H9 (cell line): ENCODE measurements around the gene PFKP. TPM values are rescaled to one million over a fixed set of nuclear protein-coding genes. Genes with fewer than 3 reads are reported as not detected.

Source experiments
- DNase-seq: peaks from one replicate; pipeline ENCODE4 v3.0.0-alpha.2; 2017
- H2AFZ ChIP-seq: one replicate; pipeline ENCODE4 v1.6.1; 2013; ENCODE audit warnings: mild to moderate bottlenecking, low read length, control low read depth, moderate library complexity
- H2AK5ac ChIP-seq: 2 replicates; pipeline ENCODE4 v1.6.1; 2013; ENCODE audit warnings: low read length, control low read depth, mixed read lengths; ENCODE audit not compliant: insufficient read length
- H2BK120ac ChIP-seq: one replicate; pipeline ENCODE4 v1.6.1; 2013; ENCODE audit warnings: low read depth, mild to moderate bottlenecking, low read length, control low read depth, inconsistent platforms; ENCODE audit not compliant: poor library complexity, severe bottlenecking
- H2BK12ac ChIP-seq: 2 replicates; pipeline ENCODE4 v1.6.1; 2013; ENCODE audit warnings: low read length, control low read depth, mixed read lengths, low read depth; ENCODE audit not compliant: insufficient read length
- H2BK15ac ChIP-seq: 2 replicates; pipeline ENCODE4 v1.6.1; 2013; ENCODE audit warnings: low read depth, low read length, control low read depth
- H2BK20ac ChIP-seq: one replicate; pipeline ENCODE4 v1.6.1; 2013; ENCODE audit warnings: low read depth, mild to moderate bottlenecking, low read length, control low read depth, inconsistent platforms; ENCODE audit not compliant: poor library complexity, severe bottlenecking
- H2BK5ac ChIP-seq: 2 replicates; pipeline ENCODE4 v1.6.1; 2013; ENCODE audit warnings: low read length, control low read depth, mixed read lengths; ENCODE audit not compliant: insufficient read length
- H3K14ac ChIP-seq: 2 replicates; pipeline ENCODE4 v1.6.1; 2013; ENCODE audit warnings: low read length, control low read depth; ENCODE audit not compliant: insufficient read depth
- H3K18ac ChIP-seq: 2 replicates; pipeline ENCODE4 v1.6.1; 2013; ENCODE audit warnings: low read depth, mild to moderate bottlenecking, mixed read lengths, low read length, control low read depth; ENCODE audit not compliant: insufficient read length
- H3K23ac ChIP-seq: 2 replicates; pipeline ENCODE4 v1.6.1; 2013; ENCODE audit warnings: low read length, control low read depth, mixed read lengths, low read depth; ENCODE audit not compliant: insufficient read length
- H3K23me2 ChIP-seq: 2 replicates; pipeline ENCODE4 v1.6.1; 2013; ENCODE audit warnings: low read depth, mild to moderate bottlenecking, mixed read lengths, low read length, control low read depth; ENCODE audit not compliant: insufficient read length, poor library complexity, severe bottlenecking
- H3K27ac ChIP-seq: 2 replicates; pipeline ENCODE4 v1.5.1; 2013; ENCODE audit warnings: low read length, control low read depth, mixed read lengths, low read depth; ENCODE audit not compliant: insufficient read length
- H3K27me3 ChIP-seq: 2 replicates; pipeline ENCODE4 v1.6.1; 2013; ENCODE audit warnings: low read length, control low read depth, inconsistent platforms; ENCODE audit not compliant: insufficient read depth
- H3K4ac ChIP-seq: 2 replicates; pipeline ENCODE4 v1.6.1; 2013; ENCODE audit warnings: low read depth, mild to moderate bottlenecking, control low read depth, inconsistent platforms, low read length, moderate library complexity
- H3K4me1 ChIP-seq: 2 replicates; pipeline ENCODE4 v1.6.1; 2013; ENCODE audit warnings: low read length, control low read depth, inconsistent platforms; ENCODE audit not compliant: insufficient read depth
- H3K4me2 ChIP-seq: 2 replicates; pipeline ENCODE4 v1.6.1; 2013; ENCODE audit warnings: low read length, control low read depth, mixed read lengths; ENCODE audit not compliant: insufficient read length, insufficient read depth
- H3K56ac ChIP-seq: 2 replicates; pipeline ENCODE4 v1.6.1; 2013; ENCODE audit warnings: low read depth, mild to moderate bottlenecking, mixed read lengths, low read length, control low read depth; ENCODE audit not compliant: insufficient read length
- H3K79me1 ChIP-seq: 2 replicates; pipeline ENCODE4 v1.6.1; 2013; ENCODE audit warnings: low read depth, mild to moderate bottlenecking, moderate library complexity, low read length, control low read depth, inconsistent platforms; ENCODE audit not compliant: insufficient read depth, poor library complexity, severe bottlenecking
- H3K79me2 ChIP-seq: 2 replicates; pipeline ENCODE4 v1.6.1; 2013; ENCODE audit warnings: low read length, control low read depth, inconsistent platforms; ENCODE audit not compliant: insufficient read depth
- H3K9ac ChIP-seq: 2 replicates; pipeline ENCODE4 v1.6.1; 2013; ENCODE audit warnings: low read length, control low read depth, mixed read lengths; ENCODE audit not compliant: insufficient read length; ENCODE audit errors: extremely low read depth
- H3K9me3 ChIP-seq: one replicate; pipeline ENCODE4 v1.6.1; 2013; ENCODE audit warnings: low read depth, low read length, inconsistent platforms; ENCODE audit not compliant: control insufficient read depth
- H3T11ph ChIP-seq: one replicate; pipeline ENCODE4 v1.6.1; 2013; ENCODE audit warnings: mild to moderate bottlenecking, low read length, control low read depth, inconsistent platforms
- H4K20me1 ChIP-seq: one replicate; pipeline ENCODE4 v1.6.1; 2013; ENCODE audit not compliant: control insufficient read depth, insufficient read length, insufficient read depth
- H4K5ac ChIP-seq: 2 replicates; pipeline ENCODE4 v1.6.1; 2013; ENCODE audit warnings: low read depth, mild to moderate bottlenecking, mixed read lengths, low read length, control low read depth; ENCODE audit not compliant: insufficient read length
- H4K8ac ChIP-seq: replicated peaks from 2 replicates; pipeline ENCODE4 v1.6.1; 2013; ENCODE audit warnings: low read length, control low read depth, mixed read lengths, low read depth; ENCODE audit not compliant: insufficient read length
- H4K91ac ChIP-seq: 2 replicates; pipeline ENCODE4 v1.6.1; 2013; ENCODE audit warnings: low read depth, mild to moderate bottlenecking, moderate library complexity, mixed read lengths, low read length, control low read depth; ENCODE audit not compliant: insufficient read length
- H3K27ac Mint-ChIP-seq, 3 experiments: 2 replicates in 2 of 3; 3 replicates in 1 of 3; pipeline ENCODE4 v1.8.0; 2020 to 2021; ENCODE audit warnings: mixed read lengths in 3 of 3, mild to moderate bottlenecking in 1 of 3, moderate library complexity in 1 of 3
- H3K27me3 Mint-ChIP-seq: 2 replicates; pipeline ENCODE4 v1.8.0; 2021; ENCODE audit warnings: low read depth, mild to moderate bottlenecking, moderate library complexity, mixed read lengths
- H3K36me3 Mint-ChIP-seq, 3 experiments: 2 replicates in 2 of 3; 3 replicates in 1 of 3; pipeline ENCODE4 v1.8.0; 2020 to 2021; ENCODE audit warnings: low read depth in 3 of 3, mixed read lengths in 3 of 3; ENCODE audit not compliant: insufficient read depth in 1 of 3
- H3K4me1 Mint-ChIP-seq, 2 experiments: 2 replicates each; pipeline ENCODE4 v1.8.0; 2020; ENCODE audit warnings: mixed read lengths in 2 of 2
- H3K4me3 Mint-ChIP-seq, 2 experiments: 2 replicates in 1 of 2; 3 replicates in 1 of 2; pipeline ENCODE4 v1.8.0; 2020 to 2021; ENCODE audit warnings: mild to moderate bottlenecking in 2 of 2, mixed read lengths in 2 of 2, moderate library complexity in 1 of 2
- H3K9me3 Mint-ChIP-seq, 2 experiments: 2 replicates in 1 of 2; 3 replicates in 1 of 2; pipeline ENCODE4 v1.8.0; 2020; ENCODE audit warnings: mild to moderate bottlenecking in 2 of 2, mixed read lengths in 2 of 2, moderate library complexity in 1 of 2
- WGBS: extraction: QIAGEN DNeasy Blood & Tissue Kit; methylation state at CpG from one replicate; pipeline ENCODE4 v1.1.7; 2013; ENCODE audit warnings: missing lambda C conversion rate, low lambda C conversion rate, mixed read lengths; ENCODE audit not compliant: insufficient read length; ENCODE audit errors: extremely low coverage; 5-methylcytosine and 5-hydroxymethylcytosine counted together
- total RNA-seq: library from RNA; stranded (reverse); gene quantifications from 2 replicates; pipeline ENCODE4 v1.2.1, GENCODE V29; 2021
- TF ChIP-seq, protein P1 (sequence below): fragments of 200-600 bp; sonication (generic); conservative IDR thresholded peaks from 3 replicates; pipeline ENCODE4 v1.8.0; 2021; ENCODE audit warnings: antibody characterized with exemption, mild to moderate bottlenecking

Gene PFKP
- total RNA-seq, 1 experiment from 2014 or later, result 145 TPM

GRCh38 chr10:3045471-3046209, 21.7 kb upstream of the PFKP start:
- H3K4me3 Mint-ChIP-seq, result no peak overlapping the region
- peaks cover 2 to 6% (median 4%) of the 10 kb centered on the region in 3 experiments; a peak in 6 of 7 replicates for H3K36me3 Mint-ChIP-seq
- Histone ChIP-seq H2BK120ac (no peak overlapping the region), H2BK15ac (no peak overlapping the region), H2AK5ac (no peak overlapping the region), H3T11ph (no peak overlapping the region), H3K9me3 (no peaks in the 10 kb centered on the region), H4K20me1 (no peaks in the 10 kb centered on the region), H2BK20ac (no peak overlapping the region), H2BK12ac (no peak overlapping the region), H2AFZ (no peak overlapping the region), H4K8ac (no peak overlapping the region), H3K4me1 (peaks cover 6% of the 10 kb centered on the region; the same call in 1 of the 2 replicates), H2BK5ac (no peak overlapping the region), H3K27me3 (no peaks in the 10 kb centered on the region), H3K14ac (peak overlapping the region; percentile 58; the same call in 1 of the 2 replicates), H3K18ac (no peak overlapping the region), H3K79me2 (no peaks in the 10 kb centered on the region), H3K79me1 (no peaks in the 10 kb centered on the region), H3K4ac (no peak overlapping the region), H4K91ac (no peak overlapping the region), H4K5ac (no peak overlapping the region), H3K56ac (no peak overlapping the region), H3K9ac (no peak overlapping the region), H3K23ac (no peak overlapping the region), H3K23me2 (peaks cover 4% of the 10 kb centered on the region), H3K27ac (no peak overlapping the region), H3K4me2 (no peak overlapping the region)
- no peaks in the 10 kb centered on the region; the same call in 1 of the 2 replicates for H3K27me3 Mint-ChIP-seq
- WGBS, result 100% methylated on average over 1 of the region's 11 CpGs
- TF ChIP-seq, protein P1, sequence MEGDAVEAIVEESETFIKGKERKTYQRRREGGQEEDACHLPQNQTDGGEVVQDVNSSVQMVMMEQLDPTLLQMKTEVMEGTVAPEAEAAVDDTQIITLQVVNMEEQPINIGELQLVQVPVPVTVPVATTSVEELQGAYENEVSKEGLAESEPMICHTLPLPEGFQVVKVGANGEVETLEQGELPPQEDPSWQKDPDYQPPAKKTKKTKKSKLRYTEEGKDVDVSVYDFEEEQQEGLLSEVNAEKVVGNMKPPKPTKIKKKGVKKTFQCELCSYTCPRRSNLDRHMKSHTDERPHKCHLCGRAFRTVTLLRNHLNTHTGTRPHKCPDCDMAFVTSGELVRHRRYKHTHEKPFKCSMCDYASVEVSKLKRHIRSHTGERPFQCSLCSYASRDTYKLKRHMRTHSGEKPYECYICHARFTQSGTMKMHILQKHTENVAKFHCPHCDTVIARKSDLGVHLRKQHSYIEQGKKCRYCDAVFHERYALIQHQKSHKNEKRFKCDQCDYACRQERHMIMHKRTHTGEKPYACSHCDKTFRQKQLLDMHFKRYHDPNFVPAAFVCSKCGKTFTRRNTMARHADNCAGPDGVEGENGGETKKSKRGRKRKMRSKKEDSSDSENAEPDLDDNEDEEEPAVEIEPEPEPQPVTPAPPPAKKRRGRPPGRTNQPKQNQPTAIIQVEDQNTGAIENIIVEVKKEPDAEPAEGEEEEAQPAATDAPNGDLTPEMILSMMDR, result peak; percentile 43
- peaks cover 21 to 35% of the 10 kb centered on the region in 2 experiments for H3K4me1 Mint-ChIP-seq
- H3K27ac Mint-ChIP-seq, result peak overlapping the region in 1 of 3 experiments; percentile 64; a peak in 2 of 7 replicates
- peak; percentile 79 for DNase-seq
- peaks cover 4 to 7% of the 10 kb centered on the region in 2 experiments for H3K9me3 Mint-ChIP-seq
